Smooth muscle cell (in vitro differentiated cells): ENCODE data around the gene N4BP2L1. TPM values are rescaled to one million over a fixed set of nuclear protein-coding genes. Genes with fewer than 3 reads are reported as not detected.
A peak's percentile ranks its signal among the peaks of the same experiment; 100 is the strongest.

Experiments used
- DNase-seq: peaks from one replicate; lab custom pipeline; 2025; ENCODE audit not compliant: unreplicated experiment; lab: John Stamatoyannopoulos, UW
- H2AFZ ChIP-seq: fragments of 200-600 bp; sonication (generic); 2 replicates; pipeline ENCODE4 v1.6.0; 2016; ENCODE audit warnings: antibody characterized with exemption, low read depth, mild to moderate bottlenecking
- H3F3A ChIP-seq: fragments of 200-600 bp; sonication (generic); 2 replicates; pipeline ENCODE4 v1.6.0; 2017; ENCODE audit warnings: antibody characterized with exemption, low read depth
- H3K27ac ChIP-seq: fragments of 200-600 bp; sonication (generic); 2 replicates; pipeline ENCODE4 v1.5.1; 2016; ENCODE audit warnings: low read depth, mild to moderate bottlenecking
- H3K27me3 ChIP-seq: fragments of 200-600 bp; sonication (generic); 2 replicates; pipeline ENCODE4 v1.6.1; 2016; ENCODE audit warnings: low read depth, mild to moderate bottlenecking
- H3K36me3 ChIP-seq: fragments of 200-600 bp; sonication (generic); 2 replicates; pipeline ENCODE4 v1.5.1; 2016; ENCODE audit warnings: low read depth
- H3K4me1 ChIP-seq: fragments of 200-600 bp; sonication (generic); 2 replicates; pipeline ENCODE4 v1.5.1; 2016; ENCODE audit warnings: low read depth
- H3K4me2 ChIP-seq: fragments of 200-600 bp; sonication (generic); 2 replicates; pipeline ENCODE4 v1.6.0; 2016; ENCODE audit warnings: mild to moderate bottlenecking
- H3K4me3 ChIP-seq: fragments of 200-600 bp; sonication (generic); 2 replicates; pipeline ENCODE4 v1.5.1; 2016; ENCODE audit warnings: mild to moderate bottlenecking
- H3K79me2 ChIP-seq: fragments of 200-600 bp; sonication (generic); 2 replicates; pipeline ENCODE4 v1.6.0; 2016; ENCODE audit warnings: low read depth, mild to moderate bottlenecking
- H3K9ac ChIP-seq: fragments of 200-600 bp; sonication (generic); 2 replicates; pipeline ENCODE4 v1.6.0; 2016; ENCODE audit warnings: low read depth
- H3K9me3 ChIP-seq: fragments of 200-600 bp; sonication (generic); replicated peaks from 2 replicates; pipeline ENCODE4 v1.5.1; 2016; ENCODE audit warnings: low read depth
- H4K20me1 ChIP-seq: fragments of 200-600 bp; sonication (generic); 2 replicates; pipeline ENCODE4 v1.6.0; 2016; ENCODE audit warnings: low read depth
- WGBS: methylation state at CpG from one replicate; pipeline ENCODE4 v1.1.7; 2016; ENCODE audit warnings: low lambda C conversion rate; 5-methylcytosine and 5-hydroxymethylcytosine counted together
- polyA plus RNA-seq: library from polyadenylated mRNA; unstranded; fragments of >200 nt; fragmentation: Nextera tagmentation; extraction: Ambion mirVana; gene quantifications from 2 replicates; pipeline ENCODE4 v1.2.1, GENCODE V29; 2016
- total RNA-seq: library from RNA; depleted of rRNA; stranded (reverse); fragments of >200 nt; gene quantifications from 2 replicates; pipeline ENCODE4 v1.2.3, GENCODE V29; 2014
- TF ChIP-seq, protein P1 (sequence below): fragments of 200-600 bp; sonication (generic); IDR thresholded peaks from 2 replicates; pipeline ENCODE4 v1.5.1; 2017; ENCODE audit warnings: borderline replicate concordance, mild to moderate bottlenecking, antibody characterized with exemption; ENCODE audit not compliant: insufficient read depth, poor library complexity, severe bottlenecking

Gene N4BP2L1
- total and polyA plus RNA-seq, 2 experiments from 2014 or later: 0.64 to 0.99 TPM

DNA sequence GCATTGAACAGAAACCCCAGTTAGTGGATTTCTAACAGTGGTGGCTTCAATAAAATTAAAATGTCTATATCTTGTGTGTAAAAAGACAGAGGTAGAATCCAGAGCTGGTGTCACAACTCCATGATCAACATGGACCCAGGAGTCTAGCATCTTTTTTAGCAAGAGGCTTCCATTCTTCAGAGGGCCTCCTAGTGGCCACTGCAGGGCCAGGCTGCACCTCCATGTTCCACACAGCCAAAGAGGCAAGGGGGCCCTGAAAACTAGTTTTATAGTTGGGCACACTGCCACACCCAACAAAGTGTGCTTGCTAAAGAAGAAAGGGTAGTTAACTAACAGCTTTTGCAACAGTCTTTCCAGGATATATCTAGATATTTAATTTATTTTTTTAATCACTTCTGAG is 12.9 kb downstream of the N4BP2L1 start:
- Histone ChIP-seq H3K79me2 (no peaks in the 10 kb centered on the region), H3K36me3 (no peaks in the 10 kb centered on the region), H3K27ac (no peak overlapping the region), H3K27me3 (no peaks in the 10 kb centered on the region), H3K9ac (no peak overlapping the region), H3F3A (no peaks in the 10 kb centered on the region), H3K4me3 (no peak overlapping the region), H4K20me1 (no peaks in the 10 kb centered on the region), H3K4me2 (no peak overlapping the region), H2AFZ (no peak overlapping the region), H3K4me1 (peaks cover 3% of the 10 kb centered on the region), H3K9me3 (no peaks in the 10 kb centered on the region)
- no peak for DNase-seq
- TF ChIP-seq, protein P1, sequence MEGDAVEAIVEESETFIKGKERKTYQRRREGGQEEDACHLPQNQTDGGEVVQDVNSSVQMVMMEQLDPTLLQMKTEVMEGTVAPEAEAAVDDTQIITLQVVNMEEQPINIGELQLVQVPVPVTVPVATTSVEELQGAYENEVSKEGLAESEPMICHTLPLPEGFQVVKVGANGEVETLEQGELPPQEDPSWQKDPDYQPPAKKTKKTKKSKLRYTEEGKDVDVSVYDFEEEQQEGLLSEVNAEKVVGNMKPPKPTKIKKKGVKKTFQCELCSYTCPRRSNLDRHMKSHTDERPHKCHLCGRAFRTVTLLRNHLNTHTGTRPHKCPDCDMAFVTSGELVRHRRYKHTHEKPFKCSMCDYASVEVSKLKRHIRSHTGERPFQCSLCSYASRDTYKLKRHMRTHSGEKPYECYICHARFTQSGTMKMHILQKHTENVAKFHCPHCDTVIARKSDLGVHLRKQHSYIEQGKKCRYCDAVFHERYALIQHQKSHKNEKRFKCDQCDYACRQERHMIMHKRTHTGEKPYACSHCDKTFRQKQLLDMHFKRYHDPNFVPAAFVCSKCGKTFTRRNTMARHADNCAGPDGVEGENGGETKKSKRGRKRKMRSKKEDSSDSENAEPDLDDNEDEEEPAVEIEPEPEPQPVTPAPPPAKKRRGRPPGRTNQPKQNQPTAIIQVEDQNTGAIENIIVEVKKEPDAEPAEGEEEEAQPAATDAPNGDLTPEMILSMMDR: peak; percentile 30

DNA sequence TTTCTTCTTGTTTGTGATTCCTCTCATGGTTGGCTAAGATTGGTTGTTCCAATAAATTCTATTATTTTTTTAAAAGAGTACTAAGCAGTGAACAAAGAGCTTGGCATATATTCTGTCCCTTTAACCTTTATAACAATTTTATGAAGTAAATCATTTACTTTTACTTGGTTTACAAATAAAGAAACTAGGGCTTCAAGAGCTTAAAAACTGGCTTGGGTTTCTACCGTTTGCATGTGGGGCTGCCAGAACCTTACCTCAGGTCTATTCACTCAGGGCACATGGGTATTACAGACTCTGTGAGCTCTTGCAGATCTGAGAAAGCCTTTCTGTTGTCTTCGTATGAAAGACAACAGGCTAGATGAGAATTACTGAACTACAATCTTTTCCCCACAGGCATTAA is 13.3 kb downstream of the N4BP2L1 start:
- Histone ChIP-seq H3K4me3 (no peak overlapping the region), H4K20me1 (no peaks in the 10 kb centered on the region), H2AFZ (no peak overlapping the region), H3K9me3 (no peaks in the 10 kb centered on the region), H3F3A (no peaks in the 10 kb centered on the region), H3K9ac (no peak overlapping the region), H3K4me2 (no peak overlapping the region), H3K36me3 (no peaks in the 10 kb centered on the region), H3K27ac (no peak overlapping the region), H3K27me3 (no peaks in the 10 kb centered on the region), H3K79me2 (no peaks in the 10 kb centered on the region), H3K4me1 (peaks cover 7% of the 10 kb centered on the region)
- WGBS: 94% methylated on average over 2 of the region's 2 CpGs
- no peak for DNase-seq
- TF ChIP-seq, protein P1: no peak

GRCh38 chr13:32413284-32413683 is 14.6 kb downstream of the N4BP2L1 start:
- Histone ChIP-seq H3K4me2 (no peak overlapping the region), H4K20me1 (no peaks in the 10 kb centered on the region), H3K4me3 (no peak overlapping the region), H3K79me2 (no peaks in the 10 kb centered on the region), H3K9ac (no peak overlapping the region), H2AFZ (no peak overlapping the region), H3F3A (no peaks in the 10 kb centered on the region), H3K4me1 (peaks cover 10% of the 10 kb centered on the region), H3K27ac (no peak overlapping the region), H3K9me3 (no peaks in the 10 kb centered on the region), H3K27me3 (no peaks in the 10 kb centered on the region), H3K36me3 (no peaks in the 10 kb centered on the region)
- 97% methylated on average over 3 of the region's 3 CpGs for WGBS
- TF ChIP-seq, protein P1: no peak
- no peak for DNase-seq

DNA sequence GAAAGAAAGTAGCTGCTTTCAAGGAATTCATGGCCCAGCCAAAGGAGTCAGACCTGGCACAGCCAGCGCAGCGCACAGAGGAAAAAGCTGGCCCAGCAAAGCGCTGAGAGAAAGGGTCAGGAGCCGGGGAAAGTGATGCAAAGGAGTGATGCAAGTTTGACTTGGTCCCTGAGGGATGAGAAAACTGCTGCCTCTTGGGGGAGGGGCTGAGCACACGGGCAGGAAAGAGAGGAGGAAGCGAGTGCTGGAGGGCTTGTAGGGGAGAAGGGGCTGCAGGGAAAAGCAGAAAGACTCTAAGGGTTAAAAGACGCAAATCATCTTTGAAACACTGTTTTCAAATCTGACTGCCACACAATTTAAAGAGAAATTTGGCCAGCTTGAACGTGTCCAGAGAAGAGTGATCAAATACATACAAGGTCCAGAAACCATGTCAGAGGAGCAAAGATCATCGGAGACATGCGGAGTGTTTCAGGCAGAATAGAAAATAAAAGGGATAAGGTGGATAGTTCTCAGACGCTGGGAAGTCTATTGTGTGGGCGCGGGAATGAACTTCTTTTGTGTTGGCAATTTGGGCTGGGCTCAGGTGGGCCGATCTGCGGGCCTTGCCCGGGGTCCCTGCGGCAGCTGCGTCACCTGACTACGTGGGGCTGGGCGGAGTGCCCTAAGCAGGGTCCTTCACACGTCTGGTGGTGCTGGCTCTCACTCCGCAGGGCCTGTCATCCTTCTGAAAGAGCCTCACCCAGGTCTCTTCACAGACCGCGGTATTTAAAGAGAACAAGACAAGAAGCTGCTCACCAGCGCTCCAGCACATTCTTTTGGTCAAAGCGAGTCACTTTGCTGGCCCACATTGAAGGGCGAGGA is 18.1 kb downstream of the N4BP2L1 start:
- no peak overlapping the region for H3K9ac ChIP-seq

More for the DNA sequence above, 18.1 kb downstream of the N4BP2L1 start:
- Histone ChIP-seq H3K27me3 (no peaks in the 10 kb centered on the region), H2AFZ (peak overlapping the region; percentile 71), H3K36me3 (no peaks in the 10 kb centered on the region), H3K4me2 (peak overlapping the region; percentile 84), H3K27ac (no peak overlapping the region), H4K20me1 (no peaks in the 10 kb centered on the region), H3K79me2 (no peaks in the 10 kb centered on the region), H3K4me1 (peaks cover 10% of the 10 kb centered on the region), H3K4me3 (peak overlapping the region; percentile 40), H3K9me3 (no peaks in the 10 kb centered on the region), H3F3A (no peaks in the 10 kb centered on the region)
- no peak for DNase-seq
- TF ChIP-seq, protein P1: no peak
- WGBS: 7% methylated on average over 27 of the region's 27 CpGs
